HG03565 (cell line): ENCODE data around the gene ABHD17A.
A peak's percentile ranks its signal among the peaks of the same experiment; 100 is the strongest.

Source experiments
- ATAC-seq: cut with Tn5 transposase; IDR thresholded peaks from one replicate; pipeline ENCODE4 v1.9.1; 2021; ENCODE audit warnings: mild to moderate bottlenecking, moderate library complexity; ENCODE audit not compliant: unreplicated experiment

The ABHD17A gene

GRCh38 chr19:1885398-1886119 is at the start of gene ABHD17A:
ABHD17A (minus strand) TSS chr19:1885496; CDS start chr19:1881566, 3,930 bp downstream.
- ATAC-seq, result peak; percentile 68

GRCh38 chr19:1933942-1934341 is 48.6 kb upstream of the ABHD17A start:
- no peak for ATAC-seq

- no peak for ATAC-seq
Observed at GRCh38 chr19:1933244-1933643, 47.9 kb upstream of the ABHD17A start.

GRCh38 chr19:1932395-1932794 is 47.1 kb upstream of the ABHD17A start:
- no peak for ATAC-seq

GRCh38 chr19:1931445-1931844 is 46.1 kb upstream of the ABHD17A start:
- no peak for ATAC-seq

- no peak for ATAC-seq
Observed at GRCh38 chr19:1929021-1929742, 43.9 kb upstream of the ABHD17A start.

GRCh38 chr19:1925544-1925943 is 40.2 kb upstream of the ABHD17A start:
- ATAC-seq, result no peak

GRCh38 chr19:1924320-1924961 is 39.1 kb upstream of the ABHD17A start:
- no peak for ATAC-seq

- no peak for ATAC-seq
Observed at GRCh38 chr19:1923319-1923718, 38.0 kb upstream of the ABHD17A start.

GRCh38 chr19:1922803-1923202 is 37.5 kb upstream of the ABHD17A start:
- ATAC-seq, result no peak

GRCh38 chr19:1921825-1922224 is 36.5 kb upstream of the ABHD17A start:
- no peak for ATAC-seq

- no peak for ATAC-seq
Observed at GRCh38 chr19:1921326-1921725, 36.0 kb upstream of the ABHD17A start.

GRCh38 chr19:1920644-1921043 is 35.3 kb upstream of the ABHD17A start:
- ATAC-seq, result no peak

GRCh38 chr19:1918975-1919374 is 33.7 kb upstream of the ABHD17A start:
- no peak for ATAC-seq

- ATAC-seq, result no peak
Observed at GRCh38 chr19:1917926-1918325, 32.6 kb upstream of the ABHD17A start.

- no peak for ATAC-seq
Observed at GRCh38 chr19:1917146-1917545, 31.9 kb upstream of the ABHD17A start.

GRCh38 chr19:1914826-1915341 is 29.6 kb upstream of the ABHD17A start:
- ATAC-seq, result no peak

- no peak for ATAC-seq
Observed at GRCh38 chr19:1913781-1914577, 28.7 kb upstream of the ABHD17A start.

GRCh38 chr19:1912760-1913505 is 27.6 kb upstream of the ABHD17A start:
- no peak for ATAC-seq

GRCh38 chr19:1911995-1912394 is 26.7 kb upstream of the ABHD17A start:
- no peak for ATAC-seq
